Measurements from ENCODE around the gene CYP17A1.

The CYP17A1 gene

DNA sequence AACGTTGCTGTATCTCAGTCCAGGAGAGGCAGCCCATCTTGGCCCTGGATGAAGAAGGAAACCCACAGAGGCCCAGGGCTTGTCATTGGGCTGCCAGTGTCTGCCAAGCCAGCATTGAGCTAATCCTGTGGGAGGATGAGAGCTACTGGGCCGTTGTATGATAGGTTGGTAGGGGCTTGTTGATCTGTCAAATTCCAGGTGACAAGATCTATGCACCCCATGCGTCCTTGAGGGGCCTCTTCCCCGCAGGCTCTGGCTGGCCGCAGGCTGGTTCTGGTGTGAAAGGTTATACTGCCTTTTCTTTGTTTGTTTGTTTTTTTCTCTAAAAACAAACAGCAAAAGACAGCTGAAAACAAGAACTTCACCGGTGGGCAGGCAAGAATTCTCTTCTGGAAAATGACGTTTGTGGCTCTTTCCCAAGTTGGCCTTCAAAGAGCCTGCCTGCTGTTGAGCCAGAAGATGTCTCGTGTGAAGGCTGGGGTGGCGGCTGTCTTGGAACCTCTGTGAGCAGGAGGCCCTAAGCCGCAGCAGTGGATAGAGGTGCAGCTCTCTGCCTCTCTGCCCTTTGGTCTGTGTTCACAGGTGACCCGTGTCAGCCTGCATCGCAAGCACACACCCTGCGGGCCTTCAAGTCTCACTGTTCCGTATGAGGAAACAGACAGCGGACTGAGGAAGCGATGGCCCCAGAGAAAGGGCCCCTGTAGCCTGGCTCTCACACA is 23.3 kb downstream of the CYP17A1 start:
- TF ChIP-seq YY1 (IDR thresholded peaks at IDR 0.05; ENCODE audit: insufficient read depth, insufficient read length) (no peak), SUZ12 (IDR thresholded peaks at IDR 0.05; ENCODE audit: extremely low read depth, insufficient read depth, insufficient read length) (no peak), ZNF274 (IDR thresholded peaks at IDR 0.05; ENCODE audit: low read depth, low read length) (no peak)
- Histone ChIP-seq H3K4me1 (ENCODE audit: insufficient read depth, insufficient read length) (peaks cover 15% of the 10 kb centered on the region), H3K9ac (ENCODE audit: insufficient read length, low read depth) (no peak overlapping the region), H3K4me3 (ENCODE audit: insufficient read length, low read depth) (no peak overlapping the region), H3K9me3 (ENCODE audit: insufficient read depth, low read length) (no peaks in the 10 kb centered on the region), H3K27me3 (ENCODE audit: insufficient read depth, insufficient read length) (no peaks in the 10 kb centered on the region), H3K36me3 (ENCODE audit: insufficient read depth, insufficient read length, low read length) (peaks cover 45% of the 10 kb centered on the region)
- DNase-seq (ENCODE audit: low read depth, low spot score): no peak

- no peak for DNase-seq (ENCODE audit: low read depth, low spot score)
- no peak overlapping the region for H3K9ac ChIP-seq (ENCODE audit: insufficient read length, low read depth)
- no peak overlapping the region for H3K4me3 ChIP-seq (ENCODE audit: insufficient read length, low read depth)
- no peak for TF ChIP-seq ZNF274 (IDR thresholded peaks at IDR 0.05; ENCODE audit: low read depth, low read length)
- no peak for TF ChIP-seq YY1 (IDR thresholded peaks at IDR 0.05; ENCODE audit: insufficient read depth, insufficient read length)
- no peak for TF ChIP-seq SUZ12 (IDR thresholded peaks at IDR 0.05; ENCODE audit: extremely low read depth, insufficient read depth, insufficient read length)
- peaks cover 19% of the 10 kb centered on the region for H3K4me1 ChIP-seq (ENCODE audit: insufficient read depth, insufficient read length)
- peaks cover 45% of the 10 kb centered on the region for H3K36me3 ChIP-seq (ENCODE audit: insufficient read depth, insufficient read length, low read length)
- no peaks in the 10 kb centered on the region for H3K27me3 ChIP-seq (ENCODE audit: insufficient read depth, insufficient read length)
- no peaks in the 10 kb centered on the region for H3K9me3 ChIP-seq (ENCODE audit: insufficient read depth, low read length)
Measured at GRCh38 chr10:102813017-102813541, 24.1 kb downstream of the CYP17A1 start.

DNA sequence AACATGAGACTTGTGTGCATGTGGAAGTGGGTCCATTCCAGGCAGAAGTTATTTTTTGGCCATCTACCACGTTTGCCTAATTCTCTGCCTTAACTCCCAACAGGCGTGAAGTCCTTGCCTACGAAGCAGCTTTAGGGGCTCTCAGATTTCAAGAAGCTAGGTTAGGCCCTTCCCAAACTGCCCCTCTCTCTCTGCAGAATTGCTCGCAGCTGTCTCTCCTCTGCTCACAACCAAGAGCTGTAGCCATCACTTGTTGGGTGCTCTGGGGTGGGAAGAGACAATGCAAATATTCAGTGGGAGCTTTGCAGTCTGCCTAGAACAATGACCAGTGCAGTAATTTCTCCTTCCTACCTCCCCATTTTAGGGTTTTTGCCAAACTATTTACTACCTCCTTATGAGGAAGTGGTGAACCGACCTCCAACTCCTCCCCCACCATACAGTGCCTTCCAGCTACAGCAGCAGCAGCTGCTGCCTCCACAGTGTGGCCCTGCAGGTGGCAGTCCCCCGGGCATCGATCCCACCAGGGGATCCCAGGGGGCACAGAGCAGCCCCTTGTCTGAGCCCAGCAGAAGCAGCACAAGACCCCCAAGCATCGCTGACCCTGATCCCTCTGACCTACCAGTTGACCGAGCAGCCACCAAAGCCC is 24.9 kb downstream of the CYP17A1 start:
- H3K36me3 ChIP-seq (ENCODE audit: insufficient read depth, insufficient read length, low read length): peaks cover 45% of the 10 kb centered on the region
- H3K9me3 ChIP-seq (ENCODE audit: insufficient read depth, low read length): no peaks in the 10 kb centered on the region
- no peak for DNase-seq (ENCODE audit: low read depth, low spot score)
- H3K9ac ChIP-seq (ENCODE audit: insufficient read length, low read depth): peak overlapping the region; percentile 21
- peaks cover 19% of the 10 kb centered on the region for H3K4me1 ChIP-seq (ENCODE audit: insufficient read depth, insufficient read length)
- TF ChIP-seq YY1 (IDR thresholded peaks at IDR 0.05; ENCODE audit: insufficient read depth, insufficient read length): no peak
- no peak for TF ChIP-seq ZNF274 (IDR thresholded peaks at IDR 0.05; ENCODE audit: low read depth, low read length)
- no peak overlapping the region for H3K4me3 ChIP-seq (ENCODE audit: insufficient read length, low read depth)
- H3K27me3 ChIP-seq (ENCODE audit: insufficient read depth, insufficient read length): no peaks in the 10 kb centered on the region

DNA sequence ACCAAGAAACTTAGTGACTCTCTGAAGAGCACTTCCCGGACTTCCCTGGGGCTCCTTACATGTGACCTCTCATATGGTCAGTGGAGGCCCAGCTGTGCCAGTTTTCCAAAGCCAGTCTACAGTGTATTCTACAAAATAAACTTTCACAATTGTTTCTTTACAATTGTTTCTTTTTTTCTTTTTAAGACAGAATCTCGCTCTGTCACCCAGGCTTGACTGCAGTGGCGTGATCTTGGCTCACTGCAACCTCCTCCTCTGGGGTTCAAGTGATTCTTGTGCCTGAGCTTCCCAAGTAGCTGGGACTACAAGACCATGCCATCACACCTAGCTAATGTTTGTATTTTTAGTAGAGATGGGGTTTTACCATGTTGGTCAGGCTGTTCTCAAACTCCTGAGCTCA is 25.9 kb downstream of the CYP17A1 start:
- H3K4me3 ChIP-seq (ENCODE audit: insufficient read length, low read depth): no peak overlapping the region
- H3K27me3 ChIP-seq (ENCODE audit: insufficient read depth, insufficient read length): no peaks in the 10 kb centered on the region
- peaks cover 45% of the 10 kb centered on the region for H3K36me3 ChIP-seq (ENCODE audit: insufficient read depth, insufficient read length, low read length)
- H3K9me3 ChIP-seq (ENCODE audit: insufficient read depth, low read length): no peaks in the 10 kb centered on the region
- TF ChIP-seq ZNF274 (IDR thresholded peaks at IDR 0.05; ENCODE audit: low read depth, low read length) (no peak), SUZ12 (IDR thresholded peaks at IDR 0.05; ENCODE audit: extremely low read depth, insufficient read depth, insufficient read length) (no peak), YY1 (IDR thresholded peaks at IDR 0.05; ENCODE audit: insufficient read depth, insufficient read length) (no peak)
- peaks cover 18% of the 10 kb centered on the region for H3K4me1 ChIP-seq (ENCODE audit: insufficient read depth, insufficient read length)
- H3K9ac ChIP-seq (ENCODE audit: insufficient read length, low read depth): no peak overlapping the region
- DNase-seq (ENCODE audit: low read depth, low spot score): no peak

GRCh38 chr10:102808380-102808779 is 28.8 kb downstream of the CYP17A1 start:
- DNase-seq (ENCODE audit: low read depth, low spot score): no peak
- H3K4me1 ChIP-seq (ENCODE audit: insufficient read depth, insufficient read length): peaks cover 10% of the 10 kb centered on the region
- H3K36me3 ChIP-seq (ENCODE audit: insufficient read depth, insufficient read length, low read length): peaks cover 35% of the 10 kb centered on the region
- peaks cover 5% of the 10 kb centered on the region; the same call in 1 of the 2 replicates for H3K9me3 ChIP-seq (ENCODE audit: insufficient read depth, low read length)
- no peak overlapping the region for H3K9ac ChIP-seq (ENCODE audit: insufficient read length, low read depth)
- TF ChIP-seq ZNF274 (IDR thresholded peaks at IDR 0.05; ENCODE audit: low read depth, low read length) (no peak), YY1 (IDR thresholded peaks at IDR 0.05; ENCODE audit: insufficient read depth, insufficient read length) (no peak), SUZ12 (IDR thresholded peaks at IDR 0.05; ENCODE audit: extremely low read depth, insufficient read depth, insufficient read length) (no peak)
- H3K27me3 ChIP-seq (ENCODE audit: insufficient read depth, insufficient read length): no peaks in the 10 kb centered on the region
- no peak overlapping the region for H3K4me3 ChIP-seq (ENCODE audit: insufficient read length, low read depth)

DNA sequence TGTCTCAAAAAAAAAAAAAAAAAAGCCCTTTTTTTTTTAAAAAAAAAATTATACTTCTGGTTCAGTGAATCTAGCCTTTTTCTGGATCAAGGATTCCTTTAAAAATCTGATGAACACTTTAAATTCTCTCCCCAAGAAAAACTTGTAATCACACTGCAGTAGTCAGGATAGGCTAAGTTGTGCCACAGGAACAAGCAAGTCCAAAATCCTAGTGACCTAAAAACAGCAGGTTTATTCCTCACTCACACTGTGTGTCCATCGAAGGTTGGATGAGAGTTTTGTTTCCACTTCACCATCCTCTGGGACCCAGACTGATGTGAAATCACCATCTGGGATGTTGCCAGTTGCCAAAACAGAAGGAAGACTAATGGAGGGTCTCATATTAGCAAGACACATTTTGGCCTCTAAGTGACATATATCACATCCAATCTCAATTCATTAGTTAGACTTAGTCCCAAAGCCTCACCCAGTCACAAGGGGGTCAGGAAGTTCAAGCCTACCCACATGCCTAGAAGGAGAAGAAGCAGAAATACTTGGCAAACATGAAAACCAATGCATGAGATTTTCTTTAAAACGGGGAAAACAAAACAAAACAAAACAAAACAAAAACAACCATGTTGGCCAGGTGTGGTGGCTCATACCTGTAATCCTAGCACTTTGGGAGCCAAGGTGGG is 32.7 kb downstream of the CYP17A1 start:
- no peak for DNase-seq (ENCODE audit: low read depth, low spot score)
- Histone ChIP-seq H3K4me1 (ENCODE audit: insufficient read depth, insufficient read length) (peaks cover 10% of the 10 kb centered on the region), H3K9me3 (ENCODE audit: insufficient read depth, low read length) (peaks cover 5% of the 10 kb centered on the region; the same call in 1 of the 2 replicates), H3K27me3 (ENCODE audit: insufficient read depth, insufficient read length) (no peaks in the 10 kb centered on the region), H3K4me3 (ENCODE audit: insufficient read length, low read depth) (no peak overlapping the region), H3K9ac (ENCODE audit: insufficient read length, low read depth) (no peak overlapping the region), H3K36me3 (ENCODE audit: insufficient read depth, insufficient read length, low read length) (peaks cover 18% of the 10 kb centered on the region)
- TF ChIP-seq YY1 (IDR thresholded peaks at IDR 0.05; ENCODE audit: insufficient read depth, insufficient read length) (no peak), SUZ12 (IDR thresholded peaks at IDR 0.05; ENCODE audit: extremely low read depth, insufficient read depth, insufficient read length) (no peak), ZNF274 (IDR thresholded peaks at IDR 0.05; ENCODE audit: low read depth, low read length) (no peak)
